ENCODE data around the gene ALK. TPM values are rescaled to one million over a fixed set of nuclear protein-coding genes. Genes with fewer than 3 reads are reported as not detected.

ALK gene
- total RNA-seq, 1 donor: under 0.01 TPM

DNA sequence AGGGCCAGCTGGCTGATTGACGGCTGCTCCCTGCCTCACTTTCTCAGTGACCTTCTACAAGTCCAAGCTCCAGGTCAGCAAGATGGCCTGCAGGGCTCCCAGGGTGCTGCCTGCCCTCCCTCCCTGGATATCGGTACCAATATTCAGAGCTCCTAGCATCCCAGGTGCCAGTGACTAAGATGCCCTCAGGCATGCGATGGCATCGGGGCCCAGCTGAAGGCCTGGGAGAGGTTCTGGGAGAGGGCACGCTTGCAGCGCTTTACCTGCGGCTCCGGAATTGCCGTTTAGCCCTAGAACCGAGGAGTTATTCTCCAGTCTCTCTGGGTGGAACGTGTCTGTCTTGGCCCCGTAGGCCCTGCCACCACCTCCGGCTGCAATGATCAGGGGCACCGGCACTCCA, 689.3 kb downstream of the ALK start:
- no peaks in the 10 kb centered on the region for H3K9me3 ChIP-seq (ENCODE audit: low read depth, low read length)
- no peak overlapping the region for H3K4me2 ChIP-seq (ENCODE audit: insufficient read depth, low read length)
- no peak overlapping the region for H3K4me3 ChIP-seq (ENCODE audit: insufficient read depth, low read length)
- H2AFZ ChIP-seq (ENCODE audit: low read length): no peak overlapping the region
- DNase-seq (ENCODE audit: insufficient read length, low spot score, missing footprints): no peak
- H3K79me2 ChIP-seq (ENCODE audit: insufficient read depth, low read length): no peaks in the 10 kb centered on the region
- no peaks in the 10 kb centered on the region for H3K4me1 ChIP-seq (ENCODE audit: insufficient read depth, low read length)
- no peak overlapping the region for H3K27ac ChIP-seq (ENCODE audit: low read depth, low read length)
- no peaks in the 10 kb centered on the region for H4K20me1 ChIP-seq (ENCODE audit: insufficient read depth, low read length)
- H3K27me3 ChIP-seq (ENCODE audit: insufficient read depth, low read length): peaks cover 44% of the 10 kb centered on the region
- TF ChIP-seq, protein P1, sequence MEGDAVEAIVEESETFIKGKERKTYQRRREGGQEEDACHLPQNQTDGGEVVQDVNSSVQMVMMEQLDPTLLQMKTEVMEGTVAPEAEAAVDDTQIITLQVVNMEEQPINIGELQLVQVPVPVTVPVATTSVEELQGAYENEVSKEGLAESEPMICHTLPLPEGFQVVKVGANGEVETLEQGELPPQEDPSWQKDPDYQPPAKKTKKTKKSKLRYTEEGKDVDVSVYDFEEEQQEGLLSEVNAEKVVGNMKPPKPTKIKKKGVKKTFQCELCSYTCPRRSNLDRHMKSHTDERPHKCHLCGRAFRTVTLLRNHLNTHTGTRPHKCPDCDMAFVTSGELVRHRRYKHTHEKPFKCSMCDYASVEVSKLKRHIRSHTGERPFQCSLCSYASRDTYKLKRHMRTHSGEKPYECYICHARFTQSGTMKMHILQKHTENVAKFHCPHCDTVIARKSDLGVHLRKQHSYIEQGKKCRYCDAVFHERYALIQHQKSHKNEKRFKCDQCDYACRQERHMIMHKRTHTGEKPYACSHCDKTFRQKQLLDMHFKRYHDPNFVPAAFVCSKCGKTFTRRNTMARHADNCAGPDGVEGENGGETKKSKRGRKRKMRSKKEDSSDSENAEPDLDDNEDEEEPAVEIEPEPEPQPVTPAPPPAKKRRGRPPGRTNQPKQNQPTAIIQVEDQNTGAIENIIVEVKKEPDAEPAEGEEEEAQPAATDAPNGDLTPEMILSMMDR (IDR thresholded peaks at IDR 0.05; ENCODE audit: extremely low read depth, low read depth, low read length): no peak
- no peaks in the 10 kb centered on the region for H3K36me3 ChIP-seq (ENCODE audit: insufficient read depth, low read length)

DNA sequence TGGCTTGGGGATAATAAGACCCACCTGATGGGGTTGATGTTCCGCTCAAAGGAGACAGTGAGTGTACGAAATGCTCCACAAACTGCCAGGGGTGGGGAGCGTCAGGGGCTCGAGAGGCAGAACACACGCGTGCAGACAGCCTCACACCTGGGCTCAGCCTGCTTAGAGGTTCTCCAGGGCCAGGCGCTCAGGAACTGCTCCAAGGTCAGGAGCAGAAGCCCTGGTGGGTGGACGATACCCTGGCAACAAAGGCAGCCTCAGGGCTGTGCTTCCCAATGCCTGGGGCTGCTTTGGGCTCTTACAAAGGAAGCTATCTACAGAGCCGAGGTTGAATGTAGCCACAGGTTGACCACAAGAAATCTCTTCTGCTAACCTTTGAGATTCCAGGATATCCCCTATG, 691.7 kb downstream of the ALK start:
- Histone ChIP-seq H2AFZ (ENCODE audit: low read length) (no peak overlapping the region), H3K4me2 (ENCODE audit: insufficient read depth, low read length) (no peak overlapping the region), H3K27ac (ENCODE audit: low read depth, low read length) (no peak overlapping the region), H3K4me3 (ENCODE audit: insufficient read depth, low read length) (no peak overlapping the region), H3K79me2 (ENCODE audit: insufficient read depth, low read length) (no peaks in the 10 kb centered on the region), H4K20me1 (ENCODE audit: insufficient read depth, low read length) (no peaks in the 10 kb centered on the region), H3K4me1 (ENCODE audit: insufficient read depth, low read length) (peaks cover 2% of the 10 kb centered on the region), H3K9me3 (ENCODE audit: low read depth, low read length) (no peaks in the 10 kb centered on the region), H3K27me3 (ENCODE audit: insufficient read depth, low read length) (peaks cover 41% of the 10 kb centered on the region), H3K36me3 (ENCODE audit: insufficient read depth, low read length) (no peaks in the 10 kb centered on the region)
- TF ChIP-seq, protein P1 (IDR thresholded peaks at IDR 0.05; ENCODE audit: extremely low read depth, low read depth, low read length): no peak
- no peak for DNase-seq (ENCODE audit: insufficient read length, low spot score, missing footprints)

DNA sequence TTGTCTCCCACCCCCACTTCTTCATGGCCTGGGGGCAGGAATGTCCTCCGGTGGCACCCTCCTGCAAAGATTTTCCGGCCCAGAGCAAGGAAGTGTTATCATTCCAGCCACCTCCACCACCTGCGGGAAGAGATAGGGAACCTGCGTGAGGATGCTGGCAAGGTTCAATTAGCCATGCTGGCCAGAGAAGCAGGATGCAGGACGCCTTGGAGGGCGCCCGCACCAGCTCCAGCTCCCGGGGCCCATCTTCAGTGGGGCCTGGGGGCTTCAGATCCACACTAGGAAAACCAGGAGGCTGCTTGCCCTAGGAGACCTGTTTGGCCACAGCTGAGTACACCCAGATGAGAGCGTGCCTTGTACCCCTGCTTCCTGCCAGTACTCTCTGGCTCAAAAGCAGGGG, 692.4 kb downstream of the ALK start:
- Histone ChIP-seq H3K4me3 (ENCODE audit: insufficient read depth, low read length) (no peak overlapping the region), H4K20me1 (ENCODE audit: insufficient read depth, low read length) (no peaks in the 10 kb centered on the region), H3K27me3 (ENCODE audit: insufficient read depth, low read length) (peaks cover 36% of the 10 kb centered on the region), H3K36me3 (ENCODE audit: insufficient read depth, low read length) (no peaks in the 10 kb centered on the region), H3K79me2 (ENCODE audit: insufficient read depth, low read length) (no peaks in the 10 kb centered on the region), H3K27ac (ENCODE audit: low read depth, low read length) (no peak overlapping the region), H3K4me2 (ENCODE audit: insufficient read depth, low read length) (no peak overlapping the region), H3K4me1 (ENCODE audit: insufficient read depth, low read length) (peaks cover 9% of the 10 kb centered on the region), H3K9me3 (ENCODE audit: low read depth, low read length) (no peaks in the 10 kb centered on the region), H2AFZ (ENCODE audit: low read length) (no peak overlapping the region)
- TF ChIP-seq, protein P1 (IDR thresholded peaks at IDR 0.05; ENCODE audit: extremely low read depth, low read depth, low read length): no peak
- DNase-seq (ENCODE audit: insufficient read length, low spot score, missing footprints): no peak

DNA sequence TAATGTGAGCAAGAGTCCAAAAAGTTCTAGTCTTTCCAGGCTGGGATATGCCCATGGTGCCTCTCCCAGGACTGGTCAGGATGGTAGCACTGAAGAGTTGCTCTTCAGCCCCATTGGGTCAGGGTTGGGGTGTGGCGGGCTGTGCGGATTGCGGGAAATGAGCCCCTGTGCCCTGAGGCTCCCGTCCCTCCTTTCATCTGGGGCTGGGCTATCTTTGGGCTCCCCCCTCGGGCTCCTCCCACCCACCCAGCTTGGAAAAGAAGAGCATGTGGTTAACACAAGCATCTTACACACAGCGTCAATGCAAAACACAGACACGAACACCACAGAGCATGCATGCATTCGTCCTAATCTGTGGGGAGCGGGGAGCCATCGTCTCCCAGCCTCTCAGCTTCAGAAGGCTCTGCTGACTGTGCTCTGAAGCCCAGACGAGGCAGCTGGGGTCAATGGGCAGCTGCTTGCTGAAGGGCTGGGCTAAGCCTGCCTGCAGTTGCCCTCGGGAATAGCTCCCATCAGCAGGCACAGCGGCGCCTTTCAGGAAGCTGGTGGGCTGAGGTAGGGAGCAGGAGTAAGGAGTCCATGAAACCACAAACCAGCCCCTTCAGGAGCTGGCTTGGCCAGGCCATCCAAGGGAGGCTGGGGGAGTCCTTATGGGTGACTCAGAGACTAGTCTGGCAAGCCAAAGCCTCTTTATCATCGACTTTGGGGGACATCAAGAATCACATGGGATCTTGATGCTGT, 693.3 kb downstream of the ALK start:
- Histone ChIP-seq H3K27me3 (ENCODE audit: insufficient read depth, low read length) (peaks cover 28% of the 10 kb centered on the region), H3K79me2 (ENCODE audit: insufficient read depth, low read length) (no peaks in the 10 kb centered on the region), H3K27ac (ENCODE audit: low read depth, low read length) (no peak overlapping the region), H4K20me1 (ENCODE audit: insufficient read depth, low read length) (no peaks in the 10 kb centered on the region), H2AFZ (ENCODE audit: low read length) (no peak overlapping the region), H3K36me3 (ENCODE audit: insufficient read depth, low read length) (no peaks in the 10 kb centered on the region), H3K9me3 (ENCODE audit: low read depth, low read length) (no peaks in the 10 kb centered on the region), H3K4me2 (ENCODE audit: insufficient read depth, low read length) (peak overlapping the region; percentile 28), H3K4me1 (ENCODE audit: insufficient read depth, low read length) (peaks cover 14% of the 10 kb centered on the region), H3K4me3 (ENCODE audit: insufficient read depth, low read length) (no peak overlapping the region)
- TF ChIP-seq, protein P1 (IDR thresholded peaks at IDR 0.05; ENCODE audit: extremely low read depth, low read depth, low read length): no peak
- DNase-seq (ENCODE audit: insufficient read length, low spot score, missing footprints): no peak

Data from osteoblast (primary cell).